ENCODE data around the gene QRICH2.
"Not testable (repeated sequence)": the region's sequence is repeated elsewhere in the genome, so short reads cannot be mapped to it uniquely, and the experiment has no call there.

QRICH2 gene

DNA sequence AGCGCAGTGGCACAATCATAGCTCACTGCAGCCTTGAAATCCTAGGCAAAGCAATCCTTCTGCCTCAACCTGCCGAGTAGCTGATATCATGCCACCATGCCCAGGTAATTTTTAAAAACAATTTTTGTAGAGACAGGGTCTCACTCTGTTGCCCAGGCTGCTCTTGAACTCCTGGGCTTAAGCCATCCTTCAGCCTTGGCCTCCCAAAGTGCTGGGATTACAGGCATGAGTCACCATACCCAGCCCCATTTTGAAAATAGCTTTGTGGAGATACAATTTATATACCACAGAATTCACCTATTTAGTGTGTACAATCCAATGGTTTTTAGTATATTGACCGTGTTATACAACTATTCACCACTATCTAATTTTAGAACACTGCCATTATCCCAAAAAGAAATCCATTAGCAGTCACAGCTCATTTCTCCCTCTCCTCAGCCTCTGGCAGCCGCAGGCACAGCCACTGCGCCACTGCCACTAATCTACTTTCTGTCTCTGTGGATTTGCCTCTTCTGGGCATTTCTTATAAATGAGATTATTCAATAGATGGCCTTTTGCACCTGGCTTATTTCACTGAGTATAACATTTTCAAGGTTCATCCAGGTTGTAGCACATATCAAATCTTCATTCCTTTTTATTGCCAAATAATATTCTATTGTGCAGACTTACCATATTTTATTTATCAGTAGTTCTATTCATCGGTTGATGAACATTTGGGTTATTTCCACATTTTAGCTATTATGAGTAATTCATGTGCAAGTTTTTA, 74.3 kb downstream of the QRICH2 start:
- no peak overlapping the region for H2AFZ ChIP-seq (ENCODE audit: low read depth, low read length)
- no peaks in the 10 kb centered on the region for H3K36me3 ChIP-seq (ENCODE audit: insufficient read depth, low read length)
- no peak overlapping the region for H3K4me3 ChIP-seq (ENCODE audit: low read depth in 1 of 2, low read length in 2 of 2)
- no peaks in the 10 kb centered on the region for H3K79me2 ChIP-seq (ENCODE audit: insufficient read depth, low read length)
- no peaks in the 10 kb centered on the region for H4K20me1 ChIP-seq (ENCODE audit: insufficient read depth, low read length)
- no peaks in the 10 kb centered on the region for H3K4me1 ChIP-seq (ENCODE audit: insufficient read depth, low read length)
- H3K9me3 ChIP-seq (ENCODE audit: insufficient read depth, low read length, severe bottlenecking), result no peaks in the 10 kb centered on the region
- no peak for TF ChIP-seq EZH2 (IDR thresholded peaks at IDR 0.05; ENCODE audit: borderline replicate concordance, low read depth, low read length, severe bottlenecking)
- TF ChIP-seq, protein P1, sequence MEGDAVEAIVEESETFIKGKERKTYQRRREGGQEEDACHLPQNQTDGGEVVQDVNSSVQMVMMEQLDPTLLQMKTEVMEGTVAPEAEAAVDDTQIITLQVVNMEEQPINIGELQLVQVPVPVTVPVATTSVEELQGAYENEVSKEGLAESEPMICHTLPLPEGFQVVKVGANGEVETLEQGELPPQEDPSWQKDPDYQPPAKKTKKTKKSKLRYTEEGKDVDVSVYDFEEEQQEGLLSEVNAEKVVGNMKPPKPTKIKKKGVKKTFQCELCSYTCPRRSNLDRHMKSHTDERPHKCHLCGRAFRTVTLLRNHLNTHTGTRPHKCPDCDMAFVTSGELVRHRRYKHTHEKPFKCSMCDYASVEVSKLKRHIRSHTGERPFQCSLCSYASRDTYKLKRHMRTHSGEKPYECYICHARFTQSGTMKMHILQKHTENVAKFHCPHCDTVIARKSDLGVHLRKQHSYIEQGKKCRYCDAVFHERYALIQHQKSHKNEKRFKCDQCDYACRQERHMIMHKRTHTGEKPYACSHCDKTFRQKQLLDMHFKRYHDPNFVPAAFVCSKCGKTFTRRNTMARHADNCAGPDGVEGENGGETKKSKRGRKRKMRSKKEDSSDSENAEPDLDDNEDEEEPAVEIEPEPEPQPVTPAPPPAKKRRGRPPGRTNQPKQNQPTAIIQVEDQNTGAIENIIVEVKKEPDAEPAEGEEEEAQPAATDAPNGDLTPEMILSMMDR (IDR thresholded peaks at IDR 0.05; ENCODE audit: borderline replicate concordance, extremely low read depth, low read length, poor library complexity, severe bottlenecking), result no peak
- H3K4me2 ChIP-seq (ENCODE audit: insufficient read depth, low read length), result no peak overlapping the region
- H3K27ac ChIP-seq (ENCODE audit: low read length), result no peak overlapping the region
- no peaks in the 10 kb centered on the region for H3K27me3 ChIP-seq (ENCODE audit: insufficient read depth, low read length, poor library complexity)
- no peak overlapping the region for H3K9ac ChIP-seq (ENCODE audit: low read depth, low read length)
- ATAC-seq (ENCODE audit: insufficient read depth, low read depth) (no peak), DNase-seq (no peak)

DNA sequence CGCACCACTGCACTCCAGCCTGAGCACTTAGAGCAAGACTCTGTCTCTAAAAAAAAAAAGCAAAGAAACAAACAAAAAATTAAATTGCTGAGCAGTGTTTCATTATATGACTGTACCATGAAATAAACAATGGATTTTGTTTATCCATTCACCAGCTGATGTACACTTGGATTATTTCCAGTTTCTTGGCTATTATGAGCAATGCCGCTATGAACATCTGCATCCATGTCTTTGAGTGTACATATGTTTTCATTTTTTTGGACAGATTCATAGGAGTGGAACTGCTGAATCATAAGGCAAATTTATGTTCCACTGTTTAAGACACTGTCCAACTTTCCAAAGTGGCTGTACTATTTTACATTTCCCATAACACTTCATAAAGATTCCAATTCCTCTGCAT, 75.7 kb downstream of the QRICH2 start:
- H3K4me1 ChIP-seq (ENCODE audit: insufficient read depth, low read length), result no peaks in the 10 kb centered on the region
- H3K36me3 ChIP-seq (ENCODE audit: insufficient read depth, low read length), result no peaks in the 10 kb centered on the region
- no peaks in the 10 kb centered on the region for H3K79me2 ChIP-seq (ENCODE audit: insufficient read depth, low read length)
- ATAC-seq (ENCODE audit: insufficient read depth, low read depth), result no peak
- no peak for DNase-seq
- H2AFZ ChIP-seq (ENCODE audit: low read depth, low read length), result no peak overlapping the region
- no peaks in the 10 kb centered on the region for H3K9me3 ChIP-seq (ENCODE audit: insufficient read depth, low read length, severe bottlenecking)
- H3K9ac ChIP-seq (ENCODE audit: low read depth, low read length), result no peak overlapping the region
- no peak overlapping the region for H3K27ac ChIP-seq (ENCODE audit: low read length)
- H3K4me3 ChIP-seq (ENCODE audit: low read depth in 1 of 2, low read length in 2 of 2), result no peak overlapping the region
- no peaks in the 10 kb centered on the region for H4K20me1 ChIP-seq (ENCODE audit: insufficient read depth, low read length)
- H3K4me2 ChIP-seq (ENCODE audit: insufficient read depth, low read length), result no peak overlapping the region
- H3K27me3 ChIP-seq (ENCODE audit: insufficient read depth, low read length, poor library complexity), result no peaks in the 10 kb centered on the region
- TF ChIP-seq, protein P1 (IDR thresholded peaks at IDR 0.05; ENCODE audit: borderline replicate concordance, extremely low read depth, low read length, poor library complexity, severe bottlenecking), result no peak
- TF ChIP-seq EZH2 (IDR thresholded peaks at IDR 0.05; ENCODE audit: borderline replicate concordance, low read depth, low read length, severe bottlenecking), result no peak

DNA sequence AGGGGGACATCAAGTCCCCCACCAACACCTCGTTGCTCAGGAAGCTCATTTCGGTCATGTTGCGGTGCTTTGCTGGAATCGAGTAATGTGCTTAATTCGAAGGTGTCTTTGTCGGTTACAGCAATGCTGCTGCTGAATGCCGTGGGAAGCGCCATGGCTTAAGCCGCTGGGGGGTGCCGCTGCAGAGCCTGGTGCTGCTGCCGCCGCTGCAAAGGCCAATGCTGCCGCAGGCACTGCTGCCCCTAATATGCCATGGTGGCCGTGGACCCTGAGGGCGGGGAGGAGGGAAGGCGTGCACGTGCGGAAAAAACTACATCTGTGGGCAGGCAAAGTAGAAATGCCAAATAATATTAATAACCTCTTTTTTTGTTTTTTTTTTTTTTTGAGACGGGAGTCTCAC, 81.3 kb downstream of the QRICH2 start:
- not testable (repeated sequence) for ATAC-seq (ENCODE audit: insufficient read depth, low read depth); H4K20me1 ChIP-seq (ENCODE audit: insufficient read depth, low read length); H3K4me1 ChIP-seq (ENCODE audit: insufficient read depth, low read length); H2AFZ ChIP-seq (ENCODE audit: low read depth, low read length); H3K4me2 ChIP-seq (ENCODE audit: insufficient read depth, low read length); H3K27me3 ChIP-seq (ENCODE audit: insufficient read depth, low read length, poor library complexity); H3K27ac ChIP-seq (ENCODE audit: low read length); H3K9ac ChIP-seq (ENCODE audit: low read depth, low read length); H3K79me2 ChIP-seq (ENCODE audit: insufficient read depth, low read length); DNase-seq; H3K9me3 ChIP-seq (ENCODE audit: insufficient read depth, low read length, severe bottlenecking); H3K4me3 ChIP-seq (ENCODE audit: low read depth in 1 of 2, low read length in 2 of 2); H3K36me3 ChIP-seq (ENCODE audit: insufficient read depth, low read length)

DNA sequence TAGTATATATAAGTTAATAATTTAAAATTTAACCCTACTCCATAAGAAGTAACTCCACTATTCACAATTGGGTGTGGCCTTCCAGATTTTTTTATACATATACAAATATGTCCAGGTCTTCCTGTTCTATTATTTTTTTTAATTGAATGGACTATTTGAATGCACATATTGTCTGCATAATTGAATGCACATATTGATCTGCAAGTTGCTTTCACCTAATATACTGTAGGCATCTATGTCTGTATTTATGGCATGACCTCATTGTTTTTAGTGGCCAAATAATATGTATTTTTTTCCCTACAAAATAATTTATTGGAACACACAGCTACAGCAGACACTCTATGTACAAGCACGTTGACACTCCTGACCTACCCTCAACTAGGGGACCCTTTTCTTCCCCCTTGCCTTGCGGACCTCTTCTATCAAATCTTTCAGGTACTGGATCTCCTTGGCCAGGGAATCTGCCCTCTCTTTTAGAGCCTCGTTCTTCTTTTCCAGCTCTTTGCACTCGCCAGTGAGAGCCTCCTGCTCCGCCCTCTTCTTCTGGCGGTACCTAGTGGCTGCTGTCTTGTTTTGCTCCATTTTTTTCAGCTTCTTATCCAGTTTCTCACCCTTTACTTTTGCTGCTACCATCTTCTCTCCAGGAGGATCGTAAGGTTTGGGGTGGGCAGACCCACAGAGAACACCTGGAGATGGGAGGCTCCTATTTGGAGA, 82.5 kb downstream of the QRICH2 start:
- not testable (repeated sequence) for H3K27ac ChIP-seq (ENCODE audit: low read length)

More for the DNA sequence above, 82.5 kb downstream of the QRICH2 start:
- not testable (repeated sequence) for H3K9me3 ChIP-seq (ENCODE audit: insufficient read depth, low read length, severe bottlenecking); H3K4me2 ChIP-seq (ENCODE audit: insufficient read depth, low read length); H2AFZ ChIP-seq (ENCODE audit: low read depth, low read length); H3K4me1 ChIP-seq (ENCODE audit: insufficient read depth, low read length); ATAC-seq (ENCODE audit: insufficient read depth, low read depth); H3K79me2 ChIP-seq (ENCODE audit: insufficient read depth, low read length); H4K20me1 ChIP-seq (ENCODE audit: insufficient read depth, low read length); DNase-seq; H3K9ac ChIP-seq (ENCODE audit: low read depth, low read length); H3K27me3 ChIP-seq (ENCODE audit: insufficient read depth, low read length, poor library complexity); H3K4me3 ChIP-seq (ENCODE audit: low read depth in 1 of 2, low read length in 2 of 2); H3K36me3 ChIP-seq (ENCODE audit: insufficient read depth, low read length)
